ENCODE results near the gene QPRT.
"Not testable (repeated sequence)": the region's sequence is repeated elsewhere in the genome, so short reads cannot be mapped to it uniquely, and the experiment has no call there.

The QPRT gene

GRCh38 chr16:29678691-29679267 is at the start of gene QPRT:
Gene QPRT (plus strand): TSS chr16:29679180. CDS start chr16:29679198, 18 bp downstream.
- DNase-seq, result peak; percentile 67 to 77

GRCh38 chr16:29629318-29629717 is 49.7 kb upstream of the QPRT start:
- DNase-seq, result not testable (repeated sequence)

DNA sequence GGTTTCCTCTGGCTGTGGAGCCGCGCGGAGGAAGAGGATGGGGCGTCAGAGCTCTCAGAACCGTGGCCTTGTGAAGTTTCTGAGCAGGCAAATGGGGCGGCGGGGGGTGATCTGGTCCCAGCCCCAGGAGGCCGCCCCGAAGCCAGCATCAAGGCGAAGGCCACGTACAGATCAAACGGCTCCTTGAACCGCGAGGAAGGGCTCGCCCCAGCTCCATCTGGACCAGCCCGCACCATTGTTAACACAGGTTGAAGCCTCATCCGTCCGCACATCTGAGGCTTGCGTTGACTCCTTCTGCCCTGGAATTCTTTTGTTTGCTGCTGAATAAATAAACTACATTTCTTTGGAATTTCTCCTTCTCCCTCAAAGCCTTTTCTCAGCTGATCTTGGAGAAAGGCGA is 47.3 kb upstream of the QPRT start:
- not testable (repeated sequence) for DNase-seq

- not testable (repeated sequence) for DNase-seq
Observed at GRCh38 chr16:29635902-29636301, 43.1 kb upstream of the QPRT start.

- DNase-seq, result not testable (repeated sequence)
Observed at GRCh38 chr16:29636368-29636767, 42.6 kb upstream of the QPRT start.

DNA sequence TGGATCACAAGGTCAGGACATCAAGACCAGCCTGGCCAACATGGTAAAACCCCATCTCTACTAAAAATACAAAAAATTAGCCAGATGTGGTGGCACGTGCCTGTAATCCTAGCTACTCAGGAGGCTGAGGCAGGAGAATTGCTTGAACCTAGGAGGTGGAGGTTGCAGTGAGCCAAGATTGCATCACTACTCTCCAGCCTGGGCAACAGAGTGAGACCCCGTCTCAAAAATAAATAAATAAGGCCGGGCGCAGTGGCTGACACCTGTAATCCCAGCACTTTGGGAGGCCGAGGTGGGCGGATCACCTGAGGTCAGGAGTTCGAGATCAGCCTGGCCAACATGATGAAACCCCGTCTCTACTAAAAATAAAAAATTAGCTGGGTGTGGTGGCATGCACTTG is 40.2 kb upstream of the QPRT start:
- DNase-seq, result not testable (repeated sequence)

DNA sequence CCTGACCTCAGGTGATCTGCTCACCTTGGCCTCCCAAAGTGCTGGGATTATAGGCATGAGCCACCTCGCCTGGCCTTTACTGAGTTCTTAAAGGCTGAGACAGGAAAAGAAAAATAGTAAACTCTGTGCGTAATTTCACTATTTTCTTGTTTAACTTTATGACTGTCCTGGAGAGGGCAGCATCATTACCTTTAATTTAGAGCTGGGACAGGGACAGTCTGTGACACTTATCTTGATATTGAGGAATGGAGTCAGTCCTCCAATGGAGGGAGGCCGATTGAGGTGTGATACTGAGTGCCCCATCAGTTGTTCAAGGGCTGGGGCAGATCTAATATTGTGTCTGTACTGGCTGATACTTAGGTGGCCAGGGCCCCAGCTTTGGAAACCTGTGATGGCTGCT is 37.4 kb upstream of the QPRT start:
- peak in 1 of 2 experiments; percentile 15 for DNase-seq

GRCh38 chr16:29643596-29643995 is 35.4 kb upstream of the QPRT start:
- no peak for DNase-seq

- DNase-seq, result no peak
Observed at GRCh38 chr16:29644338-29644857, 34.6 kb upstream of the QPRT start.

DNA sequence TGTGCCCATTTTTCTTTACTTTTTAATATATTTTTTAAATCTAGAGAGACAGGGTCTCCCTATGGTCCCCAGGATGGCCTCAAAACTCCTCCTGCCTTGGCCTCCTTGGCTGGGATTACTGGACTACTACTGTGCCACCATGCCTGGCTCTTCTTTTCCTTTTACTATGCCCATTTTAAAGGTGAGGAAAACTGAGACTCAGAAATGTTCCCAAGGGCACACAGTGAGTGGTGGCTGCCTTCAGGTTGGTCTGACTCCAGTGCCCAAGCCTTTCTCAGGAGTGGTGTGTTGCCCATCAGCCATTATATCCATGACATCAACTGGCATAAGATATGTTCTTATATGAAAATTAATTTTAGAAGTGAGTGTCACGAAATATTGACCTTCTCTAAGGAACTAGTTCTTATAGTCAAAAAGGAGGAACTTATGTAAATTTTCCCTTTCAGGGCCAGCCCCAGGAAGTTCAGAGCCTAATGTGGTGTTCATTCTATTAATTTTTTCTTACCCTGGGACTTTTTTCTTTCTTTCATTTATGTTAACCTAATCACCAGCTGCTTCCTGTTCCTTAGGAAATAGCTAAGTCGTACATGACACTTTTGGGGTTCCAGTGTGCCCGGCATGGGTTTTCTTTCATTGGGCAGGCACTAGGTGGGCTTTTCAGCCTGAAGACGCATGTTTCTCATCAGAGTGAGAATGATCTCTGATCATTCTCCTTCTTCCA is 33.8 kb upstream of the QPRT start:
- no peak for DNase-seq

DNA sequence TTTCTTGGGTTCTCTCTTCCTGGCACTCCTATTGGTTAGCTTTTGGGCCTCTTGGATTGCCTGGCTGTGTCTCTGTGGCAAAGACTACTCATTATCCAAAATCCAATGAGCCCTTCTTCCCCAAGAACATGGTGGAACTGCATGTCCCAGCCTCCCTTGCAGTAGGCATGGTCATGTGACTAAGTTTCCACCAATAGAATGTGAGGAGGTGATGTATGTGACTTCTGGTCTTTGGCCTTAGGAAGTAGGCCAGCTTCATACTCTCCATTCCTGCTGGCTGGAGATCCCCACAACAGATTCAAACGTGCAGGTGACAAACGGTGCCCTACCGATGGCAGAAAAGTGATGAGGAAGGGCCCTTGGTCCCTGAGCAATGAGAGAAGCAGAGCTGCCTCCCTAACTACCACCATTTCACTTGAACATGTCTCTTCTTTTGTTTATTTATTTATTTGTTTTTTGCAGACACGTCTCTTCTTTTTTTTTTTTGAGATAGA is 33.2 kb upstream of the QPRT start:
- DNase-seq, result peak; percentile 20 to 21

GRCh38 chr16:29646947-29647346 is 32.0 kb upstream of the QPRT start:
- no peak for DNase-seq

DNA sequence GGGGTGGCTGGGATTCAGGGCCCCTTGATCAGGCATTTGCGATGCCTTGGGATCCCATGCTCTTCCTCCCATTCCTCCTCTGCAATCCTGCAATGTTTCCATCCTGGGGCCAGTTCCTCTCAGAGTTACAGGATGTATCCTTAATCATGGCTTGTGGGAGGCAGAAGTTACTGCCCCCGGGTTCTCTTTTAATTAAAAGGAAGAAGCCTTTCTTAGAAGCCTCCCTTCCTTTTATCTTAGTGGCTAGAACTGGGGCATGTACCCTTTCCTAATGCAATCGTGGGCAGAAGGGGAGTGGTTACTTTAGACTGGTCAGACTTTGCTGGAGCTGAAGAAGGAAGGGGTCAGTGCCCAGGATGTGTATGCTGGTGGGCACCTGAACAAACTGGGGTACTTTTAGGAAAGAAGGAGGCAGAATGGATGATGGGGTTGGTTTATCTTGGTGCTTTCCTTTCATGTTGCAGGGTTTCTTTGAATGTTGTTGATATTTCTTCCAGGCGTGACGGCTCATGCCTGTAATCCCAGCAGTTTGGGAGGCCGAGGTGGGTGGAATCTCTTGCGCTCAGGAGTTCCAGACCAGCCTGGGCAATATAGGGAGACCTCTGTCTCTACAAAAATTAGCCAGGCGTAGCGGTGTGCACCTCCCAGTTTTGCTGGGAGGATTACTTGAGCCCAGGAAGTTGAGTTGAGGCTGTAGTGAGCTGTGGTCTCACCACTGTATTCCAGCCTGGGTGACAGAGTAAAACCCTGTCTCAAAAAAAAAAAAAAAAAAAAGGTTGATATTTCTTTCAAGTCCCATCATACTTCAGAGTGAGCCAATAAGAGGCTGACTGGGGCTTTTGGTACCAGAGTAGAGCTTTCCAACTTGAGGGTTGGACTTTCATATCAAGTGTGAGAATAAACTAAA is 29.1 kb upstream of the QPRT start:
- DNase-seq, result no peak

DNA sequence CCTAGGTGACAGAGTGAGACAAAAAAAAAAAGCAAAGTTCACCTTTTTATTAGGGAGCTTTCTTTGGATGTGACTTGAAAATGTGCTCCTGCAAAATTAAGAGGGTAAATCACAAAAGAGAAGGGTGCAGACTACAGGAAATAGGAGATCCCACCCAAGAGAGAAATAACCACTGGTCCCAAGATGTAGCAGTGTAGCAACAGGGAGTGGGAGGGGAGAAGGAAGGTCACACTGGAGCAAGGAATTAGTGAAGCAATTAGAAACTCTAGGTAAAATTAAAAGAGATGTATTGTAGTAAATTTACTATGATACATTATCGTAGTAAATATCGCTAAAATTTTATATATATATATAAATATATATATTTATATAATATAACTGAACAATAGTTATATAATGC is 28.2 kb upstream of the QPRT start:
- DNase-seq, result no peak

DNA sequence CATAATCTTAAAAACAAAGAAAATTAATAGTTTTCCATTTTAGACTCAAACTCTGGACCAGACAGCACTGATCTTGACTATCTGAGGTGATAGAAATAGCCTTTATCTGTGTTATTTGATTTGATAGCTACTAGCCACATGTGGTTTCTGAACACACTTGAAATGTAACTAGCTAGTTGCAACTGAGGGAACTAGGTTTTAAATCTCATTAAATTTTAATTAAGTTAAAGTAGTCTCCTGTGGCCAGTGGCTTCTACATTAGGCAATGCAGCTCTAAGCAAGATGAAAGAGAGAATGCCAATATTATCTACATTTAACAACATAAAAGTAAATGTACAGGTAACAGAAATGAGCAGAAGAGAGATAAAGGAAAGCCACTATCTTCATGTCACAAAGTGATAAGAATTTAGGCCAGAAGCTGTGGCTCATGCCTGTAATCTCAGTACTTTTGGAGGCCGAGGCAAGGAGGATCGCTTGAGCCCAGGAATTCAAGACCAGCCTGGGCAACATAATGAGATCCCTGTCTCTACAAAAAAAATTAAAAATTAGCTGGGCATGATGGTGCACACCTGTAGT is 27.1 kb upstream of the QPRT start:
- no peak for DNase-seq

- DNase-seq, result no peak
Observed at GRCh38 chr16:29653471-29653870, 25.5 kb upstream of the QPRT start.

DNA sequence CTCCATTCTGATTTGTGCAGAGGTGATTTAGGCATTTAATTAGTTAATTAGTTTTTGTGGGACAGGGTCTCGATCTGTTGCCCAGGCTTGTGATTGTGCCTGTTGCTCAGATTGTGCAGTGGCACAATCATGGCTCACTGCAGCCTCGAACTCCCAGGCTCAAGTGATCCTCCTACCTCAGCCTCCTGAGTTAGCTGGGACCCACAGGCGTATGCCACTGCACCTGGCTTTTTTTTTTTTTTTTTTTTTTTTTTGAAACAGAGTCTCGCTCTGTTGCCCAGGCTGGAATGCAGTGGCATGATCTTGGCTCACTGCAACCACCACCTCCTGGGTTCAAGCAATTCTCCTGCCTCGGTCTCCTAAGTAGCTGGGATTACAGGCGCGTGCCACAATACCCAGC is 25.1 kb upstream of the QPRT start:
- not testable (repeated sequence) for DNase-seq

- no peak for DNase-seq
Observed at GRCh38 chr16:29656688-29657523, 22.1 kb upstream of the QPRT start.

DNA sequence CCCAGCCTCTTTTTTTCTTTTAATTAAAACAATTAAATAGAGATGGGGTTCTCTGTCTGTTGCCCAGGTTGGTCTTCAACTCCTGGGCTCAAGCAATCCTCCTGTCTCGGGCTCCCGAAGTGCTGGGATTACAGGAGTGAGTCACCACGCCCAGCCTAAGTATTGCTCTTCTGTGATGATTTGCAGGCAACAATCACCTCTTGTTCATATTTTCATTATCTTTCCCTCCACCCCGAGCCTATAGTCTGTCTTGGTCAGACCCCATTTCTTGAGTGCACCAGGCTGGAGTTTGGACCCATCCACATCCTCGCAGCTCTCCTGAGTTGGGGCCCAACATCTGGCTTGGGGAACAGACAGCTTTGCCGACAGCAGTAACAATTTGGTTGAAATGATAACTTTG is 20.3 kb upstream of the QPRT start:
- DNase-seq, result no peak

GRCh38 chr16:29662000-29662728 is 16.8 kb upstream of the QPRT start:
- DNase-seq, result no peak

GRCh38 chr16:29662729-29663015 is 16.3 kb upstream of the QPRT start:
- peak; percentile 24 to 62 for DNase-seq

Measured in NCI-H526 (cell line).